ENCODE measurements around the gene CIT.

The CIT gene

GRCh38 chr12:119803381-119803791, 73.7 kb downstream of the CIT start:
- peak; percentile 90 for DNase-seq

DNA sequence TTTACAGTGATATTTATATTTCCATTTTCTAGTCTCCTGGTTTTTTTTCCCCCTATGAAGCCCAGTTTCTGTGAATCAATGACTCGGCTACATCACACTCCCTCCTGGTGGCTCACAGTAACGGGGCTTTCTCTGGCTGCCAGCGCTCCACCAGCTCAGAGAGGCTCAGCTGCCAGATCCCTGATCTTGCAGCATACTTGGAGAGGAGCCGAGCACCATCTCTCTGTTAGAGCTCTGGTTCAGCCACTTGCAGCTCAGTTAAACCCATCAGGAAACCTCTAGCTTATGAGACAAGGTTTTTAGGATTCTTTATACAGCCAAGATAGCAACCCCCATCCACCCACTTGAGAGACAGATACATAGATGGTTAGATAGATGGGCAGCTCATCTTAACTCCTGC, 74.6 kb downstream of the CIT start:
- DNase-seq, result peak; percentile 37

DNA sequence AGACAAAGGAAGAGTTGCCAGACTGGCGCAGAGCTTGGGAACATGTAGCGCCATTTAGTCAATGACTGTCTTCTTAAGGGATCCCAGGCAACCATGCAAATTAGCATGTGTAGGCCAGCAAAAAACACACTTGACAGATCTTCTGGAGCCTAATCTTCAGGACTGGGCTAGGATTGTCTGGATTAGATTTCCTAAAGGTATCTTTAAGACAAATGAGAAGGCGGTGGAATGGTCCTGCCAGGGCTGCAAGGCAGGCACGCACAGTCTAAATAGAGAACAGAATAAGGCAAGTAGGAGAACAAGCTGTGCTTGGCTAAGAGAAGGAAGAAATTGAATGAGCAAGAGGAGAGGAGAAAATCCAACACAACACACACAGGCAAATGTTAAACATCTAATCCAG, 80.0 kb downstream of the CIT start:
- DNase-seq, result no peak

DNA sequence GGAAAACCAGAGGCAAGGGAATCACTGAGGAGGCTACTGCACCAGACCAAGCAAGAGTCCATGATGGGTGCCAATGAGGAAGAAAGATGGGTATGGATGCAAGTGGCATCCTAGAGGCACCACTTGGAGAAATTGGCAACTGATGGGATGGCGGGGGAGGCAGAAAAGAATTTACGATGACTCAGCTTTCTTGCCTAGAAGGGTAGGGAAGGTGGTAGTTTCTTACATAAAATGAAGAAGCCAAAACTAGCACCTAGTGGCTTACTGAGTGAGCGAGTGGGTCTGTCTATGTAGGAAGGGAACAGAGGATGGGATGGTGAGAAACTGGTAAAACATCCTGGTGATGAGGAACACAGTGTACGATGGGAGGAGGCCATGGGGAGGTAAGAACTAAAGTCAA, 80.8 kb downstream of the CIT start:
- no peak for DNase-seq

DNA sequence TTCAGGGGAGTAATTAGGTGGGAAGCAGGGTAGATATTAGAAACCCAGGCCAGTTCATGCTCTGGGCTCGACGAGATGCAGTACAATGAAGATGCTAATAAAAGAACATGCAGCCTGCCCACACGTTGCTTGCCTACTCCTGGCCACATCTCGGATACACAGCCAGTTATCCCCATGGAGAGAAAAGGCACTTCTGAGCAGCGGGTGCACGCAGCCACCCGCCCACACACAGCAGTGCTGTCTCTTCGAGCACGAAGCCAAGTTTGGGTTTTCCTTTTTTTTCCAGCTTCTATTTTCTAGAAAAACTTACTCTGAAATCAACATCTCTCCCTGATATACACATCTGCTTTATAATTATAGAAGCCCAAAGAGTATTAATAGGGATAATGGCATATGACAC, 85.7 kb downstream of the CIT start:
- DNase-seq, result no peak

GRCh38 chr12:119788786-119789185, 88.3 kb downstream of the CIT start:
- no peak for DNase-seq

DNA sequence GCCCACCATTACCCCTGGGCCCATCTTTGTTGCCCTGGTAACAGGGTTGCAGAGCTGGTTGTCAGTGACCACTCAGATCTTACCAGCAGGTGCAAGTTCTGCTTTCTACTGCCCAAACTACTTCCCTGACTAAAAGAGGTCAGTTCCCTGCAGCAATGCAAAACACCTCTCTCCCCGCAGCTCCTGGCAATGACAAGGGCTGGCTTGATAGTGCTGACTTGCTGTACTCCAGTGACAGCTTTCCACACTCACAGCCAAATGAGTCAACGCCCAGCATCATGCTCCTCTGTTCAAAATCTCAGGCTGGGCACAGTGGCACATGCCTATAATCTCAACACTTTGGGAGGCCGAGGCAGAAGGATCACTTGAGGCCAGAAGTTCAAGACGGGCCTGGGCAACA, 90.6 kb downstream of the CIT start:
- no peak for DNase-seq

- DNase-seq, result no peak
Measured at GRCh38 chr12:119784673-119785072, 92.4 kb downstream of the CIT start.

- no peak for DNase-seq
Measured at GRCh38 chr12:119783787-119784186, 93.3 kb downstream of the CIT start.

GRCh38 chr12:119781804-119782203, 95.3 kb downstream of the CIT start:
- DNase-seq, result no peak

GRCh38 chr12:119780786-119781434, 96.2 kb downstream of the CIT start:
- peak; percentile 23 for DNase-seq

DNA sequence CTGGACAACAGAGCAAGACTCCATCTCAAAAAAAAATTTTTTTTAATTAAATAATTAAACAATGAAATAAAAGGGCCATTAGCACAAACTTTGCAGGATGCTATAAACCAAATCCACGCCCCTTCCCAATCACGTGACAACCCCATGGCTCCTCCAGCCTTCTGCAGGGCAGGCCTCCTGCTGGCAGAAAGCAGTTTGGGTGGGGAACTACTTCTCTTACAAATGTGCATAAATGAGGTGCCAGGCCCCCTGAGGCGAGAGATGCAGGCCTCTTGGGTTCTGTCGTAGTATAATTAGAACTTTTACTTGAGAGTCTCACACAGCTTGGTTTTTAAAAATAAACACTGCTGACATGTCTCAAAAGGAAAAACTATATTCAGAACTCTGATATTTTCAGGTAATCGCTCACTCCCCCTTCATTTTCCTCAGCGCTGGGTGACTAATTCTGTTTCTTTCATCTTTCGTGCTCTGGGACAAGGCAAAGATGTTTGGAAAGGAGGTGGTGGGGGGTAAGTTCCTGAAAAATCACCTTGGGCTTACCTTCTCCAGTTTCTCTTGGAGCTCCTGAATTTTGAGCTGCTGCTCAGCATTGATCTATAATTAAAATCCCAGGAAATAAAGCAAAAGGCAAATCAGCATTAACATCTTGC, 101.7 kb downstream of the CIT start:
- no peak for DNase-seq

DNA sequence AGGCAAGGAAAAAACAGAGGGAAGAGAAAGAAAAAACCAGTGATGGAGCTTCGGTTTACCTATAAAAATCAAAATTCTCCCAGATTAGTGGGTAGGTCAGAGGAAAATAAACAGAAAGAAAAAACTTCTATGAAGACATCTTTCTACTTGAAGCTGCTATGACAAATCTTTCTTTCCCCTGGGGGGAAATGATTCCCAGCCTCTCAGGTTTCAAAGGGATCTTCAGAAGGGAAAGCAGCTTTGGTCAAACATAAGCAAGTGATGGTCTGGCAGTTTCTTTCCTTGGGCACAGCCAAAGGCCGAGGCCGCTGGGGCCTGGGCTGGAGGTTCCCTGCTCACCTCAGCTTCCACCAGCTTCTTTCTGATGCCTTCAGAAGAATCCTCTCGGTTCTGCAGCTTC, 104.7 kb downstream of the CIT start:
- DNase-seq, result no peak

DNA sequence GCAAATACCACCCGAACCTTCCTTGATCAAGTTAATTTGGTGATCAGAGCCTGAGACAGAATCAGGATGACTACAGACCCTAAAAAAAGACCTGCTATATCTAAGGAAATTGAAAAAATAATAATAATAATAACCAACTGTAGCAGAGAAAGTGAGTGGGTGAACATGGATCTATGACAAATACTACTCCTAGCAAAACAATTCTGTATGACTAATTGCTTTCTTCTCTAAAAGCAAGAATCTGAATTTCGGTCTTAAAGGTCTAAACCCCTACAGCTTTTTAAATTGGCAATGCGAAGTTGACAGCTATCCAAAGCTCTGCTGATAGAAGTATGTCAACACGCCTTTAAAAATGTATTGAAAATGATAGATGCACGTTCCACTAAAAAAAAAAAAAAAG, 107.0 kb downstream of the CIT start:
- DNase-seq, result no peak

- no peak for DNase-seq
Measured at GRCh38 chr12:119762619-119763018, 114.5 kb downstream of the CIT start.

GRCh38 chr12:119758722-119759121, 118.4 kb downstream of the CIT start:
- no peak for DNase-seq

- DNase-seq, result no peak
Measured at GRCh38 chr12:119758234-119758633, 118.9 kb downstream of the CIT start.

- DNase-seq, result no peak
Measured at GRCh38 chr12:119751961-119752360, 125.2 kb downstream of the CIT start.

DNA sequence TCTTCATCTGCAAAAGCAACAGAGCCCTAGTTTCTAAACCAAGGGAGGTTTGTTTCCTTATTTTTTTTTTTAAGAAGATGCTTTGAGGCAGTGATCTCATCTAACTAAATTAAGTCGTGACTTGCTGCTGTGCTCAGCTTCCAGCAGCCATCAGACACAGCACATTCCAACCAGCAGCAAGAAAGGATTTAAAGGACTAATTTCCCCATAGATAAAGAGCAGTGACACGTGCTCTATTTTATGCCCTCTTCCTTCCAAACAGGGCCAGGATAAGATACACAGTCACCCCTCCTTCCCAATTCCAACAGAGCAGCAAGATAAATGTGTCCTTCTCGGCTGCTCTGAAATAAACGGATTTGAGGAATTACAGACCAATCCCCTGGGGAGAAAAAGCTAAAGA, 127.5 kb downstream of the CIT start:
- DNase-seq, result no peak

DNA sequence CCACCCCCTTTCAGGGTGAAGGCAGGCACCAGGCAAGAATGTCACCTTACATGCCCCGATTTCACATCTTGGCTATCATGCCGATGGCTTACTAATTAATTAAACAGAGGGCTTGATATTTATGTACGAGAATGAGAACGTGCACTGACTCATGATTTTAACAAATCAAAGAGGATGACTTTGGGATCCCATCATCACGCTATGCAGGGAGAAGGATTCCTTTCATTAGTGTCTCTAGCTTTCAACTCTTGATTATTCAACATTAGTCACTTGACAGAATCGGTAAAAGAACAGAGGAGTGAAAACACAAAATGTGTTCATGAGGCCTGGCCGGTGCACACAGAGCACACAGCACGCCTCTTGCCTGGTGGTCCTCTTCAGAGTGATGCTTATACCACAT, 128.6 kb downstream of the CIT start:
- no peak for DNase-seq

DNA sequence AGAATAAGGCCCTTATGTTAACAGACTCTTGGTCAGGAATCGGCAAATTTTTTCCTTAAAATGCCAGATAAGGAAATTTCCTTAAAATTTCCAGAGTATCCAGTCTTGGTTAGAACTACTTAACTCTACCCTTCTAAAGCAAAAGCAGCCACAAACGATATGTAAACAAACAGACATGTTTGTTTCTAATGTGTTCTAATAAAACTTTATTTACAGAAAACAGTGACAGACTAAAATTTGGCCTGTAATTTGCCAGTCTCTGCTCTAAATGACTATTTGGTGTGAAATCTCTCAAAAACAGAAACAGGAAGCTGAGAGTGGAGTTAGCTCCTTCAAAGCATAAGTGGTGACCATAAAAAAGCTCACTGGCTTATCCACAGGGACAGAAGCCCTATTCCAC, 131.0 kb downstream of the CIT start:
- no peak for DNase-seq

DNA sequence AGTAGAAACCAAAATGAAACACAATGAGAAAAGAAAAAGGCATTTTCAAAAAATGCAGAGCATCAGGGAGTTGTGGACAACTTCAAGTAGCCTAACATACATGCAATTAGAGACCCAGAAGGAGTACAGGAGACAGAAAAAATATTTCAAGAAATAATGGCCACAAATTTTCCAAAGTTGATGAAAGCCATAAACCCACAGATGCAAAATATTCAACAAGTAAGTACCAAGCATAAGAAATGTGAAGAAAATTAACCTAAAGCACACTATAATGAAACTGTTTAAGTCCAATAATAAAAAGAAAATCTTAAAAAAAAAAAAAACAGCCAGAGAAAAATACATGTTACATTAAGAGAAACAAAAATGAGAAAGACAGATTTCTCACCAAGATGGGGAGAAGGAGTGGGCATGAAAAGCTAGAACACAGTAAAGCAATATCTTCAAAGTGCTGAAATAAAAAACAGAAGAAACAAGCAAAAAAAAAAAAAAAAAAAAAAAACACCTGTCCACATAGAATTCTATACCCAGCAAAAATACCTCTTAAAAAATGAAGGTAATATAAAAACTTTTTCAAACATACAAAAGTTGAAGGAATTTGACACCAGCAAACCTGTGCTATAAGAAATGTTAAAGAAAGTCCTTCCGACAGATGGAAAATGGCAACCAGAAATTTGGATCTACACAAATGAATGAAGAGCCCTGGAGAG, 132.1 kb downstream of the CIT start:
- DNase-seq, result no peak

DNA sequence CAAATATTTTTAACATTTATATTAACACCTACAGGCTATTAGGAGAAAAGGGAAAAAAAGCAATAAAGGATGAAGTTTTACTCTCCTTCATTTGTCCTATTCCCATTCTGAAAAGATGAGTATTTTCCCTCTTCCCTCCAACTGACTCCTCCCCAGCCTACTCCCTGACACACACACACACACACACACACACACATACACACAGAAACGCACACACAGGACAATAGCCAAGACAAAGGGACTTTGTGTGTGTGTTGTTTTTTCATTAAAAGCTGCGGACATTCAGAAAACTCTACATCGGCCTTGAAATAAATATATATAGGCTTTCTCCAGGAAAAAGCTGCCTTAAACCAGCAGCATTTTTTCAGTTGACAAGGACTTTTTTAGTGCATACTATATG, 134.4 kb downstream of the CIT start:
- no peak for DNase-seq

GRCh38 chr12:119740830-119741229, 136.3 kb downstream of the CIT start:
- no peak for DNase-seq
